Smooth muscle cell (in vitro differentiated cells): ENCODE measurements around the gene LRRTM4. TPM values are rescaled to one million over a fixed set of nuclear protein-coding genes. Genes with fewer than 3 reads are reported as not detected.
"Not testable (repeated sequence)": the region's sequence is repeated elsewhere in the genome, so short reads cannot be mapped to it uniquely, and the experiment has no call there.

Experiments
- DNase-seq: peaks from one replicate; lab custom pipeline; 2025; ENCODE audit not compliant: unreplicated experiment; lab: John Stamatoyannopoulos, UW
- H2AFZ ChIP-seq: fragments of 200-600 bp; sonication (generic); 2 replicates; pipeline ENCODE4 v1.6.0; 2016; ENCODE audit warnings: antibody characterized with exemption, low read depth, mild to moderate bottlenecking
- H3F3A ChIP-seq: fragments of 200-600 bp; sonication (generic); 2 replicates; pipeline ENCODE4 v1.6.0; 2017; ENCODE audit warnings: antibody characterized with exemption, low read depth
- H3K27ac ChIP-seq: fragments of 200-600 bp; sonication (generic); 2 replicates; pipeline ENCODE4 v1.5.1; 2016; ENCODE audit warnings: low read depth, mild to moderate bottlenecking
- H3K27me3 ChIP-seq: fragments of 200-600 bp; sonication (generic); 2 replicates; pipeline ENCODE4 v1.6.1; 2016; ENCODE audit warnings: low read depth, mild to moderate bottlenecking
- H3K36me3 ChIP-seq: fragments of 200-600 bp; sonication (generic); 2 replicates; pipeline ENCODE4 v1.5.1; 2016; ENCODE audit warnings: low read depth
- H3K4me1 ChIP-seq: fragments of 200-600 bp; sonication (generic); 2 replicates; pipeline ENCODE4 v1.5.1; 2016; ENCODE audit warnings: low read depth
- H3K4me2 ChIP-seq: fragments of 200-600 bp; sonication (generic); 2 replicates; pipeline ENCODE4 v1.6.0; 2016; ENCODE audit warnings: mild to moderate bottlenecking
- H3K4me3 ChIP-seq: fragments of 200-600 bp; sonication (generic); 2 replicates; pipeline ENCODE4 v1.5.1; 2016; ENCODE audit warnings: mild to moderate bottlenecking
- H3K79me2 ChIP-seq: fragments of 200-600 bp; sonication (generic); 2 replicates; pipeline ENCODE4 v1.6.0; 2016; ENCODE audit warnings: low read depth, mild to moderate bottlenecking
- H3K9ac ChIP-seq: fragments of 200-600 bp; sonication (generic); 2 replicates; pipeline ENCODE4 v1.6.0; 2016; ENCODE audit warnings: low read depth
- H3K9me3 ChIP-seq: fragments of 200-600 bp; sonication (generic); replicated peaks from 2 replicates; pipeline ENCODE4 v1.5.1; 2016; ENCODE audit warnings: low read depth
- H4K20me1 ChIP-seq: fragments of 200-600 bp; sonication (generic); 2 replicates; pipeline ENCODE4 v1.6.0; 2016; ENCODE audit warnings: low read depth
- CTCF ChIP-seq: fragments of 200-600 bp; sonication (generic); IDR thresholded peaks from 2 replicates; pipeline ENCODE4 v1.5.1; 2017; ENCODE audit warnings: borderline replicate concordance, mild to moderate bottlenecking, antibody characterized with exemption; ENCODE audit not compliant: insufficient read depth, poor library complexity, severe bottlenecking
- WGBS: methylation state at CpG from one replicate; pipeline ENCODE4 v1.1.7; 2016; ENCODE audit warnings: low lambda C conversion rate; 5-methylcytosine and 5-hydroxymethylcytosine counted together
- polyA plus RNA-seq: library from polyadenylated mRNA; unstranded; fragments of >200 nt; fragmentation: Nextera tagmentation; extraction: Ambion mirVana; gene quantifications from 2 replicates; pipeline ENCODE4 v1.2.1, GENCODE V29; 2016
- total RNA-seq: library from RNA; depleted of rRNA; stranded (reverse); fragments of >200 nt; gene quantifications from 2 replicates; pipeline ENCODE4 v1.2.3, GENCODE V29; 2014

Gene LRRTM4
- total and polyA plus RNA-seq, 2 experiments from 2014 or later: 1.4 to 5.5 TPM

GRCh38 chr2:76809136-76809535 lies 713.0 kb downstream of the LRRTM4 start:
- DNase-seq: no peak
- no peaks in the 10 kb centered on the region for H4K20me1 ChIP-seq
- no peak overlapping the region for H3K4me2 ChIP-seq
- H3K9ac ChIP-seq: no peak overlapping the region
- H3K27me3 ChIP-seq: no peaks in the 10 kb centered on the region
- H3K4me1 ChIP-seq: no peaks in the 10 kb centered on the region
- H3K4me3 ChIP-seq: no peak overlapping the region
- H3K36me3 ChIP-seq: no peaks in the 10 kb centered on the region
- no peak for TF ChIP-seq CTCF
- H3K79me2 ChIP-seq: no peaks in the 10 kb centered on the region
- no peaks in the 10 kb centered on the region for H3K9me3 ChIP-seq
- no peak overlapping the region for H2AFZ ChIP-seq
- WGBS: 83% methylated on average over 1 of the region's 1 CpG
- H3K27ac ChIP-seq: peak overlapping the region; percentile 1
- H3F3A ChIP-seq: no peaks in the 10 kb centered on the region

GRCh38 chr2:76808732-76809131 lies 713.4 kb downstream of the LRRTM4 start:
- no peak for TF ChIP-seq CTCF
- 3% methylated on average over 1 of the region's 1 CpG for WGBS

GRCh38 chr2:76793647-76794334 lies 728.4 kb downstream of the LRRTM4 start:
- Histone ChIP-seq H3K4me3 (no peak overlapping the region), H3K27me3 (no peaks in the 10 kb centered on the region), H4K20me1 (no peaks in the 10 kb centered on the region), H3K79me2 (no peaks in the 10 kb centered on the region), H3K36me3 (no peaks in the 10 kb centered on the region), H3K9me3 (no peaks in the 10 kb centered on the region), H3K9ac (no peak overlapping the region), H2AFZ (no peak overlapping the region), H3K27ac (no peak overlapping the region), H3F3A (no peaks in the 10 kb centered on the region), H3K4me2 (no peak overlapping the region), H3K4me1 (no peaks in the 10 kb centered on the region)
- 94% methylated on average over 4 of the region's 4 CpGs for WGBS
- no peak for TF ChIP-seq CTCF
- DNase-seq: no peak

More at GRCh38 chr2:76808732-76809131, 713.4 kb downstream of the LRRTM4 start:
- H3K27me3 ChIP-seq: no peaks in the 10 kb centered on the region
- peak overlapping the region; percentile 84 for H2AFZ ChIP-seq
- no peak overlapping the region for H3K9ac ChIP-seq
- peak overlapping the region; percentile 40 for H3K4me2 ChIP-seq
- H3K79me2 ChIP-seq: no peaks in the 10 kb centered on the region
- no peaks in the 10 kb centered on the region for H3K9me3 ChIP-seq
- H3K4me3 ChIP-seq: no peak overlapping the region
- H3K4me1 ChIP-seq: no peaks in the 10 kb centered on the region
- no peaks in the 10 kb centered on the region for H3K36me3 ChIP-seq
- no peaks in the 10 kb centered on the region for H3F3A ChIP-seq
- no peaks in the 10 kb centered on the region for H4K20me1 ChIP-seq
- DNase-seq: no peak
- H3K27ac ChIP-seq: peak overlapping the region; percentile 1

- H4K20me1 ChIP-seq, H2AFZ ChIP-seq, H3K4me1 ChIP-seq, H3K9me3 ChIP-seq, H3K27me3 ChIP-seq, H3K27ac ChIP-seq, DNase-seq, H3K36me3 ChIP-seq, H3K4me3 ChIP-seq, H3K79me2 ChIP-seq, H3F3A ChIP-seq, H3K9ac ChIP-seq: not testable (repeated sequence)
- peak overlapping the region; percentile 48 for H3K4me2 ChIP-seq
- WGBS: 41% methylated on average over 21 of the region's 22 CpGs
These were observed 740.9 kb downstream of the LRRTM4 start for GRCh38 chr2:76781313-76781712.
